ENCODE measurements around the gene GCFC2.

DNA sequence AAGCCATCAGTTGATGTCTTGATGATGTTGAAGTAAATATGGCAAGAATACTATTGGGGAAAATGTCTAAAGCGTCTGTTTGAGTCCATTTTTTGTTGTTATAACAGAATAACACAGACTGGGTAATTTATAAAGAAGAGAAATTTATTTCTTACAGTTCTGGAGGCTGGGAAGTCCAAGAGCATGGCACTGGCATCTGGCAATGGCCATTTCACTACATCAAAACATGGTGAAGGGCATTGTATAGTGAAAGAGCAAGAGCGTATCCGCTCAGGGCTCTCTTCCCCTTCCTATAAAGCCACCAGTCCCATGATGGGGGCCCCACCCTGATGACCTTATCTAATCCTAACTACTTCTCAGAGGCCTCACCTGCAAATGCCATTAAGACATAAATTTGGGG, 93.8 kb downstream of the GCFC2 start:
- no peak for TF ChIP-seq SUZ12 (IDR thresholded peaks at IDR 0.05; ENCODE audit: extremely low read depth, insufficient read depth, insufficient read length)
- no peak for TF ChIP-seq ZNF274 (IDR thresholded peaks at IDR 0.05; ENCODE audit: low read depth, low read length)
